Embryonic facial prominence (tissue), 1 donor: ENCODE data around the gene CCDC8.
"Not testable (repeated sequence)": the region's sequence is repeated elsewhere in the genome, so short reads cannot be mapped to it uniquely, and the experiment has no call there.

Experiments
- DNase-seq: peaks from one replicate; pipeline ENCODE4 v3.0.0-alpha.2; 2016; ENCODE audit errors: extremely low spot score

CCDC8 gene

GRCh38 chr19:46383171-46383815 lies 30.1 kb downstream of the CCDC8 start:
- no peak for DNase-seq

- DNase-seq: no peak
Measured at GRCh38 chr19:46381756-46382345, 31.5 kb downstream of the CCDC8 start.

GRCh38 chr19:46381346-46381745 lies 32.0 kb downstream of the CCDC8 start:
- DNase-seq: no peak

- DNase-seq: no peak
Measured at GRCh38 chr19:46380690-46381089, 32.7 kb downstream of the CCDC8 start.

GRCh38 chr19:46378268-46378667 lies 35.1 kb downstream of the CCDC8 start:
- DNase-seq: no peak

- no peak for DNase-seq
Measured at GRCh38 chr19:46376241-46377153, 36.9 kb downstream of the CCDC8 start.

- DNase-seq: not testable (repeated sequence)
Measured at GRCh38 chr19:46375476-46376067, 37.8 kb downstream of the CCDC8 start.

- DNase-seq: no peak
Measured at GRCh38 chr19:46374536-46375475, 38.6 kb downstream of the CCDC8 start.

GRCh38 chr19:46373491-46374359 lies 39.6 kb downstream of the CCDC8 start:
- DNase-seq: no peak

- DNase-seq: no peak
Measured at GRCh38 chr19:46372901-46373490, 40.4 kb downstream of the CCDC8 start.

- DNase-seq: no peak
Measured at GRCh38 chr19:46371371-46371901, 41.9 kb downstream of the CCDC8 start.

GRCh38 chr19:46369817-46370216 lies 43.5 kb downstream of the CCDC8 start:
- DNase-seq: no peak

- no peak for DNase-seq
Measured at GRCh38 chr19:46368116-46368515, 45.2 kb downstream of the CCDC8 start.

- no peak for DNase-seq
Measured at GRCh38 chr19:46367426-46367825, 45.9 kb downstream of the CCDC8 start.

GRCh38 chr19:46366620-46367292 lies 46.6 kb downstream of the CCDC8 start:
- DNase-seq: no peak

GRCh38 chr19:46365561-46365960 lies 47.8 kb downstream of the CCDC8 start:
- DNase-seq: no peak

- DNase-seq: no peak
Measured at GRCh38 chr19:46364359-46364758, 49.0 kb downstream of the CCDC8 start.

- DNase-seq: no peak
Measured at GRCh38 chr19:46361915-46362314, 51.4 kb downstream of the CCDC8 start.
